ENCODE measurements around the gene RSPH4A. TPM values are rescaled to one million over a fixed set of nuclear protein-coding genes. Genes with fewer than 3 reads are reported as not detected.

The RSPH4A gene
- total RNA-seq, 3 donors from 2014 or later (not counting 1 experiment from before 2014, with no cell fraction given), result 0.64 to 1.0 (median 0.95) TPM

- 83% methylated on average over 1 of the region's 2 CpGs for WGBS (ENCODE audit: insufficient coverage)
- Histone ChIP-seq H3K36me3 (ENCODE audit: control insufficient read depth, insufficient read depth, low read length) (peaks cover 20% of the 10 kb centered on the region), H3K4me3 (ENCODE audit: low read length) (no peak overlapping the region), H3K4me1 (ENCODE audit: control insufficient read depth, insufficient read depth, low read length) (peaks cover 4% of the 10 kb centered on the region), H3K27me3 (ENCODE audit: control insufficient read depth, insufficient read depth, low read length) (no peaks in the 10 kb centered on the region), H3K9me3 (ENCODE audit: control insufficient read depth, insufficient read depth, low read length) (no peaks in the 10 kb centered on the region), H3K27ac (ENCODE audit: low read length) (no peak overlapping the region)
- intact Hi-C loops (cut with micrococcal nuclease), result no loop called here
- ATAC-seq, result no peak
- DNase-seq, result no peak
- no peak for TF ChIP-seq CTCF (IDR thresholded peaks at IDR 0.05)
- H3K4me1 Mint-ChIP-seq, result peaks cover 54 to 59% of the 10 kb centered on the region in 2 donors
- H3K4me3 Mint-ChIP-seq, result no peak overlapping the region
- H3K9me3 Mint-ChIP-seq, result no peaks in the 10 kb centered on the region
- no peak overlapping the region for H3K27ac Mint-ChIP-seq
- no peaks in the 10 kb centered on the region for H3K27me3 Mint-ChIP-seq (ENCODE audit: low read depth in 2 of 2)
- no peaks in the 10 kb centered on the region for H3K36me3 Mint-ChIP-seq
Measured at GRCh38 chr6:116575227-116575626, 41.1 kb upstream of the RSPH4A start.

GRCh38 chr6:116577486-116577885 lies 38.8 kb upstream of the RSPH4A start:
- peaks cover 31% of the 10 kb centered on the region for H3K36me3 ChIP-seq (ENCODE audit: control insufficient read depth, insufficient read depth, low read length)
- no peaks in the 10 kb centered on the region for H3K9me3 ChIP-seq (ENCODE audit: control insufficient read depth, insufficient read depth, low read length)
- no peaks in the 10 kb centered on the region for H3K36me3 Mint-ChIP-seq
- no peak overlapping the region for H3K4me3 ChIP-seq (ENCODE audit: low read length)
- no peak overlapping the region for H3K4me3 Mint-ChIP-seq
- H3K27me3 ChIP-seq (ENCODE audit: control insufficient read depth, insufficient read depth, low read length), result no peaks in the 10 kb centered on the region
- H3K4me1 ChIP-seq (ENCODE audit: control insufficient read depth, insufficient read depth, low read length), result no peaks in the 10 kb centered on the region
- H3K9me3 Mint-ChIP-seq, result no peaks in the 10 kb centered on the region
- no peaks in the 10 kb centered on the region for H3K27me3 Mint-ChIP-seq (ENCODE audit: low read depth in 2 of 2)
- ATAC-seq, result no peak
- H3K27ac ChIP-seq (ENCODE audit: low read length), result no peak overlapping the region
- TF ChIP-seq CTCF (IDR thresholded peaks at IDR 0.05), result no peak
- no peak for DNase-seq
- intact Hi-C loops (cut with micrococcal nuclease), result no loop called here
- peaks cover 39 to 40% of the 10 kb centered on the region in 2 donors for H3K4me1 Mint-ChIP-seq
- WGBS (ENCODE audit: insufficient coverage), result 92% methylated on average over 5 of the region's 5 CpGs
- H3K27ac Mint-ChIP-seq, result no peak overlapping the region

GRCh38 chr6:116578335-116578734 lies 37.9 kb upstream of the RSPH4A start:
- Histone ChIP-seq H3K9me3 (ENCODE audit: control insufficient read depth, insufficient read depth, low read length) (no peaks in the 10 kb centered on the region), H3K27me3 (ENCODE audit: control insufficient read depth, insufficient read depth, low read length) (no peaks in the 10 kb centered on the region), H3K4me1 (ENCODE audit: control insufficient read depth, insufficient read depth, low read length) (no peaks in the 10 kb centered on the region), H3K36me3 (ENCODE audit: control insufficient read depth, insufficient read depth, low read length) (peaks cover 35% of the 10 kb centered on the region), H3K27ac (ENCODE audit: low read length) (no peak overlapping the region), H3K4me3 (ENCODE audit: low read length) (no peak overlapping the region)
- no peak overlapping the region for H3K27ac Mint-ChIP-seq
- H3K4me3 Mint-ChIP-seq, result no peak overlapping the region
- intact Hi-C loops (cut with micrococcal nuclease), result no loop called here
- no peaks in the 10 kb centered on the region for H3K27me3 Mint-ChIP-seq (ENCODE audit: low read depth in 2 of 2)
- no peaks in the 10 kb centered on the region for H3K36me3 Mint-ChIP-seq
- H3K4me1 Mint-ChIP-seq, result peaks cover 31 to 32% of the 10 kb centered on the region in 2 donors
- no peak for DNase-seq
- ATAC-seq, result no peak
- no peaks in the 10 kb centered on the region for H3K9me3 Mint-ChIP-seq
- no peak for TF ChIP-seq CTCF (IDR thresholded peaks at IDR 0.05)

GRCh38 chr6:116579143-116579542 lies 37.1 kb upstream of the RSPH4A start:
- H3K9me3 ChIP-seq (ENCODE audit: control insufficient read depth, insufficient read depth, low read length), result no peaks in the 10 kb centered on the region
- Mint-ChIP-seq H3K9me3 (no peaks in the 10 kb centered on the region), H3K36me3 (no peaks in the 10 kb centered on the region), H3K4me1 (peaks cover 23 to 24% of the 10 kb centered on the region in 2 donors), H3K27ac (no peak overlapping the region), H3K27me3 (ENCODE audit: low read depth in 2 of 2) (no peaks in the 10 kb centered on the region), H3K4me3 (no peak overlapping the region)
- intact Hi-C loops (cut with micrococcal nuclease), result no loop called here
- no peak for TF ChIP-seq CTCF (IDR thresholded peaks at IDR 0.05)
- peaks cover 34% of the 10 kb centered on the region for H3K36me3 ChIP-seq (ENCODE audit: control insufficient read depth, insufficient read depth, low read length)
- no peak overlapping the region for H3K4me3 ChIP-seq (ENCODE audit: low read length)
- 100% methylated on average over 1 of the region's 1 CpG for WGBS (ENCODE audit: insufficient coverage)
- H3K27me3 ChIP-seq (ENCODE audit: control insufficient read depth, insufficient read depth, low read length), result no peaks in the 10 kb centered on the region
- H3K4me1 ChIP-seq (ENCODE audit: control insufficient read depth, insufficient read depth, low read length), result no peaks in the 10 kb centered on the region
- no peak for ATAC-seq
- H3K27ac ChIP-seq (ENCODE audit: low read length), result no peak overlapping the region
- no peak for DNase-seq

Measured in natural killer cell (primary cell).